ENCODE measurements around the gene SLC25A51.
"Not testable (repeated sequence)": the region's sequence is repeated elsewhere in the genome, so short reads cannot be mapped to it uniquely, and the experiment has no call there.

The SLC25A51 gene

DNA sequence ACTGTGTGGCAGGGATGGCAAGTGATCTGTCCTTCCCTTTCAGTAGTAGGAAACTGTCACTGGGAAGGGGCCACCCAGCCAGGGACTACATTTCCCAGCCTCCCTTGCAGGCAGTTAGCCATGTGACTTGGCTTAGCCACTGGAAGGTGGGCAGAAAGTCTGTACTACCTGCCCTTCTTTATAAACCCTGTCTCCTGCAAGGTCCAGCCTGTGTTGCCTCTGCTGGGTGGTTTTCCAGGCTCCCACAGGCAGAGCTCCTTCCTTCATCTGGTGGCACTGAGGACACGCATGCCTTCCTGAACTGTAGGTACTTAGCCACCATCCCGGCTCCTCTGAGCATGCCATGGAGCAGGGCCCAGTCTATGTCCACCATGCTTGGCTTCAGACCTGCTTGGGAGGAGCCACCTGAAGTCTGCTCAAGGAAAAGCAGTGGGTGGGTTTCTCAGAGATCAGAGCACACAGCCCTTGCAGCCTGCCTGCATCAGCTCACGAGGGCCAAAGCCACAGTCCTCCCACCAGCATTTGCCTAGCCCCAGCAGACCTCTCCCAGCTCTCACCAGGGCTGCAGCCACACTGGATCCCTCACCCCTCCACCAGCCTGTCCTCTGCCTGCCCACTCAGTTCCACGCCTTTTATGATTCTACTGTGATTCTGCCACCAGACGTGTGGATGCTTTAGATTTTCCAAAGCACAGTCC lies 16.7 kb upstream of the SLC25A51 start:
- no peak for DNase-seq (ENCODE audit: low read depth in 2 of 3, low spot score in 2 of 3)

DNA sequence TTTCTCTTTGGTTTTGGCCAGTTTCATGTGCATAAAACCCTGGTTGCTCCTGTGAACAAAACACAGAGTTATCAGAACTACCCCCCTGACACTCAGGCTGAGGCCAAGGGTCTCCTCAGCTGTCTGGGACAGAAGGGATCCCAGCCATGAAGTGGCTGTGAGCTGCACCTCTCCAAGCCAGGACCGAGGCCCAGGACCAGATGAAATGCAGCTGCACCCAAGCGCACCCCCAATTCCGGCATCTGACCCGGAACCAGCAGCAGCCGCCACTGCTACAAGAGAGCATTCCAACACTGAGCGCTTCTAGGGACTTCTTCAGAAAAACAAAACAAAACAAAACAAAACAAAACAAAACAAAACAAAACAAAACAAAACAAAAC lies 16.0 kb upstream of the SLC25A51 start:
- DNase-seq (ENCODE audit: low read depth in 2 of 3, low spot score in 2 of 3), result no peak

DNA sequence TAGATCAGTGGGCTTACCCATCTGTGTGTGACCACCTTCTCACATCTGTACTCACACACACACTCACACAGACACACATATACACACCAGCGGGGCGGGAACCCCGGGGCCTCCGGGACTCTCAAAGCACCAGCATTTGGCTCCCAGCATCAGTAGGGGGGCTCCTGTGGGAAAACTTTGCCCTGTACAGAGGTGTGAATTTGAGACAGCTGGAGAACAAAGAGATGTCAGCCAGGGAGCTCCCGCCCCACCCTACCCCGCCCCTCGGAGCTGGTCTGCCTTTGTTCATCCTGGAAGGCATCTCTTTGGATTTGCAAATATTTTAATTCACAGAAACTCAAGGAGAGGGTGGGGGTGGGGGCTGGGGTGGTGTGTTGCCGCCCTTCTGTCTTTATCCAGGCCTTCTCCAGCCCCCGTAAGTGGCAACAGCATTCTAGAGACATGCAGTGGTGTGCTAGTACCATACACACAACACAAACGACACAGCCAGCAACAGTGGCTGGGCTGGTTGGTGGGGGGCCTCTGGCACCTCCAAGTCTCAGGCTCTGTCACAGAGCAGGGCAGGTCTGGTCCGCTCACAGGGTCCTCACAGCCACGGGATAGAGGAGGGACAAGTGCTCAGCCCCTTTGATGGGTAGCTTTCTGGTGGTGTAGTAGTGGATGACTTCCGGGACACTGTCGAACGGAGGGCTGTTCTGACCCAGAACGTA lies 15.5 kb upstream of the SLC25A51 start:
- no peak for DNase-seq (ENCODE audit: low read depth in 2 of 3, low spot score in 2 of 3)

DNA sequence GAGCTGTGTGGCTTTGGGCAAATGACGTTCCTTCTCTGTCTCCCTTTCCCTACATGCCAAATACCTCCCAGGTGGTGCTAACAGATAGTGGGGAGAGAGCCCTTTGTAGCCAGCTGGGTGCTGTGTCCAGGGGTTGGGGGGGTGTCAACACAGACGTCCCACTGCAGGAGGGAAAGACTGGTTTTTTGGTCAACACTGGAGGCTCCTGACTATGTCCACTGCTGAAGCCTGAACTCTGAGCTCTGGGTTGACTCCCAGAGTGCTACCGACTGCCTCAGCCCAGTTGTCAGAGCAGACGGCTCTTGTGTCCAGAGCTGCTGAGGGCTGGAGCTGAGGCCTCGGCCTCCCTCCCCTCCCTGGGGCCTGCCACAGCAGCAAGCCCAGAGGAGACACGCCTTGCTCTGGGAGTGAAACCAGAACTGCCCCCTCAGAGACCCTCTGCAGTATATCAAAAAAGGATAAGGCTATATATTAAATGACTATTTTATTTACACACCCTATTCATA lies 14.8 kb upstream of the SLC25A51 start:
- DNase-seq (ENCODE audit: low read depth in 2 of 3, low spot score in 2 of 3), result no peak

DNA sequence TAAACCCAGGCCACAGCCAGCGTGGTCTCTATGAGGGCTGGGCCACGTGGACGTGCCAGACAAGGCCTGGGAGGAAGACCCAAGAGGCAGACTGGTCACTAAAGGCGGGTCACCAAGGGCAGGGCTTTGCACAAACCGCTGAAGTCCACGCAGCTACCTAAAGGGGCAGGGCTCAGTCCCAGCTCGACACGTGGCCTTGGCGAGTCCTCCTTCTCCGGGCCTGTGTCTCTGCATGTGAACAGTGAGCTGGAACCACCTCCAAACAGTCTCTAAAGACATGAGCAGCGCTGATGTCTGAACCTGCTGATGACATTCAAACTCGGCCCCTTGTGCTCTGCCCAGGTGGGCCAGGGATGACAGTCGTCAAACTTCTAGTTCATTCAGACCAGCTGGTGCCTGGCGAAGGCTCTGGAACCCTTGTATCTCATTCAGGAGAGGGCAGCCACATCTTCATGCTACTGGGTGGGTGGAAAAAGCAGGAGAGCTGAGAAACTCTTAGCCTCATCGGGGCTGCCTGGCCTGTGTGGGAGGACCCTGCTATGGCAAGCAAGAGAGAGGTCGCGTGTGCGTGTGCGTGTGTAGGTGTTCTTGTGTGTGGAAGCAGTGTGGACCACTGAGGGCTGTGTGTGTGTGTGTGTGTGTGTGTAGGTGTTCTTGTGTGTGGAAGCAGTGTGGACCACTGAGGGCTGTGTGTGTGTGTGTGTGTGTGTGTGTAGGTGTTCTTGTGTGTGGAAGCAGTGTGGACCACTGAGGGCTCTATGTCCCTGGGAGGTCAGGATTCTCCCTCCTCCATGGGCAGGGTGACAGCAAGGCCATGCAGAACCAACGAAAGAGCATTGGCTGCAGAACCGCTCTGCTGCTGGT lies 14.1 kb upstream of the SLC25A51 start:
- DNase-seq (ENCODE audit: low read depth in 2 of 3, low spot score in 2 of 3), result no peak

DNA sequence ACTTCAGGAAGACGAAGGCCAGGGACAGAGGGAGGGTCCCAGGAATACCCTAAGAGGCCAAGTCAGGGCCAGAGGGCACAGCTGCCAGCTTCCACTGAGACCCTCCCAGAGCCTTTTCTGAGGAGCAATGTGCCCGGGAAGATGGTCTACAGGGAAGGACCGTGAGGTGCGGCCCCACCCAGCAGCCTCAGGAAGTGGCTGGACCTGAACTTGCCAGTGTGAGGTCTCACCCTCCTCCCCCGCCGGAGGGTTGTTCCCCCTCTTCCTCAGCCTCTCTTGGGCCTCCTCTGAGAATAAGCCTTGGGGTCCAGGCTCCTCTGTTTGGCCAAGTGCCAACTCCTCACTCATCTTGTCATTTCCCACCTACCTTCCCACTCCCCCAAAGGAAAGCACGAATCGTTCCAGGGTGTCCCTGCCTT lies 13.4 kb upstream of the SLC25A51 start:
- DNase-seq (ENCODE audit: low read depth in 2 of 3, low spot score in 2 of 3), result no peak

DNA sequence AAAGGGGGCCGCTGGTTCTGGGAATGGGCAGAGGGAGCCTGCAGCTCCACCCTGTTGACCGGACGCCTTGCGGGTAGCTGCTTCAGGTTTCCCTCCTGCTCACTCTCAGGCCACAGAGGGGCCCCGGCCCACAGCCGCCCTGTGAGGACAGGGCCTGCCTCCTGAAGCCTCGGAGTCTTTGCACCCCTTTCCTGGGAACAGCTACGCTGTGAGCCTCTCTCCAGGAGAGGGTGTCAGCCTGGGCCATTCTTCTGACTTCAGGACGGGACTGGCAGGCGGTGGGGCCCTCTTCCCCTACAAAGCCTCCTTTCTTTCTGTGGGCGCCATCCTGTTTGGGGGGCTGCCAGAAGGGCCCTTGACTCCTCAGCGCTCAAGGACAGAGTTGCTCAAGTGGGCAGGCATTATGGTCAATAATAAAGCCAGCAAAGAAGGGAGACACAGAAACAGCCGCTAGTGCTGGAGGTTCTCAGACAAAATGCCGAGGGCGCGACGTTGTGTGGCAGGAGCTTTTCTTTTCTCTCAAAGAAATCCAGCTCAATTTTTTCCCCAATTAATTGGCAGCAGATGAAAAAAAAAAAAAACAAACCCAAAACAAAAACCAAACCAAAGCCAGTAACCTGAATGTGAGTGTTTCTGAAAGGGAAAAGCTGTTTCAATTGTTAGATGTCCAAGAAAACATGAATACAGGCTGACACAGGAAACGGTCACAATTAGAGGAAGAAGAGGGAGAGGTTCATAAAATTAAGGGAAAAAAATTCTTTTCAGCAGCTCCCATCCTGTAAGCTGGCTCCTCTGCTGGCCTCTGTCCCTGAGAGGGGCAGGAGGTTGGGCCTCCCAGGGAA lies 12.8 kb upstream of the SLC25A51 start:
- DNase-seq (ENCODE audit: low read depth in 2 of 3, low spot score in 2 of 3), result no peak

DNA sequence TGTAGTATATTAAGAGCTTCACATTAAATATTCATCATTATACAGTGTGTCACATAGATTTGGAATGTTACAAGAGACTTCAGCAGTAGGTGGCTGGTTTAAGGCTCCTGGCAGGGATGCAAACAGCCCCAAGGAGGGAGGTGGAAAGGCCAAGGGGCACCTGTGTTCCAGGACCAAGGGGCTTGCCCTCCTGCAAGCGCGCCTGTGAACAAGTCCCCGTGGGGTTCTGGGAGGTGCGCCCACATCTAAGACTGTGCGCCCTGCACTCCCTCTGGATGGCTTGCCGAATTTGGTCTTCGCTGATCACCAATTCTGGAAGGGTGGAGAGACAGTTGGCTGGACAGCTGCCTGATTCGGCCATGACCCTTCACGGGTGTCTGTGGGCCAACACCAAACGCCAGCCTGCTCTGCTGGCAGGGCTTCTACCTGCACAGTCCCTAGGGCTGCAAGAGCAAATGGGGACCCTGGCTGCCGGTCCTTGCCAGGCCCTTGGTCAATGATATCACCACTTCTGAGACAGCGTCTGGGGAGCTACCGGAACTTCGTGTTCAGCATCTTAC lies 12.1 kb upstream of the SLC25A51 start:
- DNase-seq (ENCODE audit: low read depth in 2 of 3, low spot score in 2 of 3), result no peak

DNA sequence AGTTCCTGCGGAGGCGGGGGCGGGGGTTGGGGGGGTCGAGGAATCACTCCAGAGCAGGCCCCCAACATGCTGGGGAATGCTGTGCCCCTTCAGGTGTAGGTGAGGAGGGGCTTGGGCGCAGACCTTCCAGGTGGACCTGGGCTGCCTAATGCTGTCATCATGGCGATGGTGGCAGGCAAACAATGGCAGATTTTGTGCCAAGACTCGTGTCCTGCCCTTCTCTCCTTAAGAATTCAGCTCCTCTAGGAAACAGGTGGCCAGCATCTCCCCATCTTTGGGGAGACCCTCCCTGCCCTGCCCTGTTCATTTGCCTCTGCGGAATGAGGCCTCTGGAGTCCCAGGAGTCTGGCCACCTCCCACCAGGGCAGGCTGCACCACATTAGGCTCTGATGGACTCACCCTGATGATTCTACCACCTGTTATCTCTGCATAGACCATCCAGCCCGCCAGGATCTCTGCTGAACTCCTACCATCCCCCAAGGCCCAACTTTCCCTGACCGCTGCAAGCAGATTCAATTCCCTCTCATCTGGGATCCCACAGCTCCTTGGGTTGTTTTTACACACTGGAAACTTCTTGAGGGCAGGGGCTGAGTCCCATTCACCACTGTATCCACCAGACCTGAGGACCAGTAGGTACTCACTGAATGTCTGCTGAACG lies 10.9 kb upstream of the SLC25A51 start:
- DNase-seq (ENCODE audit: low read depth in 2 of 3, low spot score in 2 of 3), result no peak

DNA sequence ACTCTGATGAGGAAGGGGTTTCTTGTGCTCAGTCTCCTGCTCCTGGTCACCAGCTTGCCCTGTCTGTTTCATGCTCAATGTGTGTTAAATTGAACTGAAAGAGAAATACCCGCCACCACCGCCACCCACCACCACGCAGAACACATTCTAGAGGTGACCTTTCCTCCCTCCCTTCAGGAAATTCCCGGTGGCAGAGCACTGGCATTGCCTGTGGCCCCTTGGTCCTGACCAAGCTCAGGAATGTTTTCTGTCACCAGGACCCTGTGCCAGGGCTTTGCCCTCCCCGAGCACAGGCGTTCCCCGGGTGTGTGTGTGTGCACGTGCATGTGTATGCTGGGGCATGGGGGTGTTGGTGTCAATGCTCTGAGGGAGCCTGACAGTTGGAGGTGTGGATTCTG lies 10.2 kb upstream of the SLC25A51 start:
- DNase-seq (ENCODE audit: low read depth in 2 of 3, low spot score in 2 of 3), result no peak

DNA sequence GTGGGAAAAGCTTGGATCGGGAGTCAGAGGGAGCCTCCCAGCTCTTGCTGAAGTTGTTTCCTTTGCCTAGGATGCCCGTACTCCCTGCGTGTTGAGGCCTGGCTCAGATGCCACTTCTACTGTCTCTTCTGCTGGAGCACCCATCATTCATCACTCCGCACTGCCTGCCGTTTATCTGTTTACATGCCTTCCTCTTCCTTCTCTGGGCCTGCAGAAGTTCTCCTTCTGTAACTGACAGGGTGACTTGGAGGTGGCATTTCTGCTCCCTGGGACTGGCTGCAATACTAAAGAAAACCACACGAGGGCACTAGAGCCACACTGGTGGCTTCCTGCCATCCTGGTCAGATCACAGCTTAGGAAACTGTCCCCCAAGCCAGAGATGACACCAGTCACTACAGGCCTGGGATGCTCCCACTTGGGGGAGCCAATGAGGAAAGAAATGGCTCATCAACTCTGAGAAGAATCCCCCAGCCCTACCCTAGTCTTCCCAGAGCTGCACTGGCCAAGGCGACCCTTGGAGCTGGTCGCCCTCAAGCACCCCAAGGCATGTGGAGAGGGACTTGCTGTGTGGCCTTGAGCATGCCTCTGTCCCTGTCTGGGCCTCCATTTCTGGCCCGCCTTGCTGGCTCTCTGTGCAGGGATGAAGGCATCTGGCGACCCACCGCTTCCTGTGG lies 9.7 kb upstream of the SLC25A51 start:
- peak; percentile 48 to 91 (median 74) for DNase-seq (ENCODE audit: low read depth in 2 of 3, low spot score in 2 of 3)

DNA sequence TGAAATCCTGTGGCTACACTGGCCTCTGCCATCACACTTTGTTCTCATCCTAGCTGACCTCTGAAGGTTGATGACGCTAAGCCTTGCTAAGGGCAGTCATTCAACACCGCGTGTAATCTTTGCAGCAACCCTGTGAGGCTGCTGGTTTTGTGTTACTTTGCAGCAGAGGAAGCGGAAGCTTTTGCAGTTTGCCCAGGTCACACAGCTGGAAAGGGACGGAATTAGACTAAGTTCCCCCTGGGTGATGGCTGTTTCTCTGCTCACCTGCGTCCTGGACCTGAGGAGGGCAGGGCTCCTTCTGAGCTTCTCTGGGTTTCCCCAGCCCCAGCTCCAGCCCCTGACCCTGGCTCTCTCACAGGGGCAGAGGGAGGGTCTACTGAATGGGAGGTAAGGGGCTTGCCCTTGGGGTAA lies 7.3 kb upstream of the SLC25A51 start:
- no peak for DNase-seq (ENCODE audit: low read depth in 2 of 3, low spot score in 2 of 3)

DNA sequence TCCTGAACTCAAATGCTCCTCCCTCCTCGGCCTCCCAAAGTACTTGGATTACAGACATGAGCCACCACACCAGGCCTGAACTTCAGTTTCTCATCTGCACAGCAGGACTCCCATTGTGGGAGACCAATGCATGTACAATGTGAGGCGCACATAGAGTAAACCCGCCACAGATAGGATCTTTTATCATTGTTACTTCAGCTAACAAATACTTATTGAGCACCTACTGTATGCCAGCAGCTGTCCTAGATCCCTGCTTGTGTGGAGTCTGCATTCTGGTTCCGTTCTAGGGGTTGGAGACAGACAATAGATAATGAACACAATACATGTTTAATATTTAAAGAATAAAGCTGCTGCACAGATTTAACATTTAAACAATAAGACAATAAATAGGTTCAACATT lies 6.3 kb upstream of the SLC25A51 start:
- no peak for DNase-seq (ENCODE audit: low read depth in 2 of 3, low spot score in 2 of 3)

DNA sequence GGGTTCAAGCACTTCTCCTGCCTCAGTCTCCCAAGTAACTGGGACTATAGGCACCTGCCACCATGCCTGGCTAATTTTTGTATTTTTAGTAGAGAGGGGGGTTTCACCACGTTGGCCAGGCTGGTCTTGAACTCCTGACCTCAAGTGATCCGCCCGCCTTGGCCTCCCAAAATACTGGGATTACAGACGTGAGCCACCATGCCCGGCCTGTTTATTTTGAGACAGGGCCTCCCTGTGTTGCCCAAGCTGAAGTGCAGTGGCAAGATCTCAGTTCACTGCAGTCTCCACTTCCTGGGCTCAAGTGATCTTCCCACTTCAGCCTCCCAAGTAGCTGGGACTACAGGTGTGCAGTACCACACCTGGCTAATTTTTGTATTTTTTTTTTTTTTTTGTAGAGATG lies 5.9 kb upstream of the SLC25A51 start:
- not testable (repeated sequence) for DNase-seq (ENCODE audit: low read depth in 2 of 3, low spot score in 2 of 3)

DNA sequence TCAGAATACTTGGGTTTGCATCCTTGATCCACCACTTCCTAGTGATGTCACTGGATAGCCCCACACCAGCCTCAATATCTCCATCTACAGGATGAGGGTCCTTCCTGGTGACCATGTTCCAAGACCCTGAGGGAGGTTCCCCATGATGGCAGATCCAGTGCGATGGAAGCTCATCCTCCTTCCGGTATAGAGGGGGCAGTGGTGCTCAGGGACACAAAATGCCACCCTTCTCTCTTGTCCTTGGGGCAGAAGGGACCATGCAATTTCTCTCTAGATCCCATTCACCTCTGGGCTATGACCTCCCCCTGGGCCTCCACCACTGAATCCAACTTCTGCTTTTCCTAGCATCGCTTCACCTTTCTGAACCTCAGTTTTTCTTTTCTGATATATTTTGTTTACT lies 5.4 kb upstream of the SLC25A51 start:
- DNase-seq (ENCODE audit: low read depth in 2 of 3, low spot score in 2 of 3), result no peak

DNA sequence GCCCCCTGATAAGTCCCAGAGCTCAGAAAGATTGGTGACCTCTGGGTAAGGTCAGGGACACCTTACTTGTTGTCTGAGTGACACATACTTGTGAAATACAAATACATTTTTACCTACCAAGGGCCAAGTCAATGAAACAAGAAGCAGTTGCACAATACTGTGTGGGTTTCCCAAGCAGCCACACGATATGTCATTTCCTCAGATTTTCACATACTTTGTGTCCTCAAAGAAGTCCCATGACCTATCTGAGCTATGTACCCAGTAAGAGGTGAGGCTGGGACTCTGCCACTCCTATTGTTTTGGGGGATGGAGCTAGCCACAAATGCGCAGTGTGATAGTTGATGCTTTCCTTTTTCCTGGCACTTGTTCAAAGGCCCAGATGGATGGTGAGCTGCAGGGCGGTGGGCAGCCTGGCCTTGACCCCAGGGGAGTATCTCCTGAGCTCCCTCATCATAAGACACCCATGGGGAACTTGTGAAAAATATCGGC lies 4.8 kb upstream of the SLC25A51 start:
- DNase-seq (ENCODE audit: low read depth in 2 of 3, low spot score in 2 of 3), result no peak

DNA sequence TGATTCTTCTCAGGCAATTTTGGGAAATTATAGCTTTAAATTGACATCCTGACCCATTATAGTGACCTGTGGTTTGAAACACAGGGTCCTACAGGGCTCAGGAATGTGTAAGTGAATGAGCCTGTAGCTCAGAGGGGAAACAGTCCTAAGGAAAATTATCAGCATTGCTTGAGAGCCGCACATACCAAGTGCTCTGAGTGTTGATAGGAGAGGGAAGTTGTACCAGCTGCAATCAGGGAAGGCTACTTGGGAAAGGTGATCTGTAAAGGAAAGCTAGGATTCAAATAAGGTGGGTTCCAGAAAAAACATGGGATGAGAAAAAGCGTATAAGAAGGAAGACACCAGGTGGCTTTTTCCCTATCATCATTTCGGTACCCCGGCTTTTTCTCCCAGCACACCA lies 4.4 kb upstream of the SLC25A51 start:
- no peak for DNase-seq (ENCODE audit: low read depth in 2 of 3, low spot score in 2 of 3)

DNA sequence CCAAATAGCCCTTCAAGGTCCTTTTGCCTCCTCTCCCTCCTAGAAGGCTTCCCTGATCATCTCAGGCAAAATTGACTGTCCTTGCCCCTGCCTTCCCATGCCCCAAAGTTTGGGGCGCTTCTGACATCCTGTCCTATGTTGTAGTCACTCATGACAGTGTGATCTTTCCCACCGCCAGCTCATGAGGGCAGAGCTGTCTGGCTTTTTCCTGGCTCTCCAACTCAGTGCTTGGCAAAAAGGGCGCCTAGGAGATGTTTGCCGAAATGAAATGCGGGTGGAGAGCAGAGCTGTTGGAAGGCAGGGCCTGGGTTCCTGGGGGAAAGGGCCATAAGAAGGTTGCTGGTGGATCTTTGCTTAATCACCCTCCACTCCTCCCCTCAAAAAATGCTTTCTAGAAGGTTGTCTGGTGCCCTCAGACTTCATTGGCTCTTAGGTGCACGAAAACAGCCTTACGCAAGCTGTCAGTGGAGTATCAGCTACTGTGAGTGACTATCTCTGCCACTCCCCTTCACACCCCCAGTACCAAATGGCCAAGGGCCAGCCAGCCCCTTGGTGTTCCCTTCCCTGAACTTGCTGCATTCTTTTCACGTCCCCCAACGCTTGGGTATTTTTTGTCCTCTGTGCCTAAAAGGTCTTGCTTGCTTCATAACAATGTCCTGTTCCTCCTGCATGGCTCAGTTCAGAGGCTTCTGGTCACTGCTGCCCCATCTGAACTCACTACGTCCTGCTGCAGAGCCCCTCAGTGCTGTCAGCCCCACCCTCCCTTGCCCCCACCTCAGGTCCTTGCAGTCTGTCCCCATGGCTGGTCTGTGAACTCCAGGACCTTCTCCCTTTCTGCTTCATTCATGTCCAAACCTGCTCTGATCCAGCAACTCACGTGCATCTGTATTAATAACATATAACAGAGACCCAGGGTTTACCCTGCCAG lies 2.6 kb upstream of the SLC25A51 start:
- DNase-seq (ENCODE audit: low read depth in 2 of 3, low spot score in 2 of 3), result no peak
